B cell (primary cell): ENCODE data around the gene MLEC. TPM values are rescaled to one million over a fixed set of nuclear protein-coding genes. Genes with fewer than 3 reads are reported as not detected.
A peak's percentile ranks its signal among the peaks of the same experiment; 100 is the strongest.

Experiments
- ATAC-seq: fragments of 200-7000 bp; cut with Tn5 transposase; one replicate; pipeline ENCODE4 v1.10.0; 2021; ENCODE audit warnings: low read depth, mild to moderate bottlenecking, moderate number of reproducible peaks, moderate library complexity
- CTCF ChIA-PET: fragments of 350-600 bp; sonication (Branson Sonifier 250); formaldehyde crosslinking; loops from one replicate; lab custom pipeline; 2021; ENCODE audit warnings: antibody characterized with exemption, inconsistent platforms; lab: Charles Lee
- POLR2A ChIA-PET: fragments of 350-600 bp; sonication (Branson Sonifier 250); formaldehyde crosslinking; loops from one replicate; lab custom pipeline; 2021; ENCODE audit warnings: antibody characterized with exemption; lab: Charles Lee
- DNase-seq: peaks from one replicate; pipeline ENCODE4 v3.0.0; 2013
- H2AFZ ChIP-seq: 2 replicates; pipeline ENCODE4 v1.6.1; 2012; ENCODE audit warnings: mild to moderate bottlenecking, low read depth, low read length; ENCODE audit not compliant: insufficient read depth, poor library complexity, severe bottlenecking
- H3K27ac ChIP-seq, 2 donors: 1 replicate in 1 of 2; 2 replicates in 1 of 2; pipeline ENCODE4 v1.5.1; 2012 to 2013; ENCODE audit warnings: low read length in 2 of 2, mild to moderate bottlenecking in 2 of 2, moderate library complexity in 1 of 2
- H3K27me3 ChIP-seq, 4 experiments: fragments of 200-600 bp in 1 of 4; sonication (generic) in 1 of 4; replicated peaks in 1 of 4; 1 replicate in 2 of 4; 2 replicates in 2 of 4; pipeline versions ENCODE4 v1.6.1 to v1.7.0; 2013 to 2016; ENCODE audit warnings: low read length in 3 of 4, mild to moderate bottlenecking in 2 of 4, mixed read lengths in 1 of 4, moderate library complexity in 1 of 4; ENCODE audit not compliant: insufficient read depth in 4 of 4, control insufficient read depth in 3 of 4; ENCODE audit errors: control extremely low read depth in 1 of 4
- H3K36me3 ChIP-seq, 2 experiments: replicated peaks in 1 of 2; 1 replicate in 1 of 2; 2 replicates in 1 of 2; pipeline versions ENCODE4 v1.6.1 to v1.7.1; 2013; ENCODE audit warnings: low read length in 1 of 2; ENCODE audit not compliant: insufficient read depth in 2 of 2, control insufficient read depth in 1 of 2; ENCODE audit errors: control extremely low read depth in 1 of 2, extremely low read depth in 1 of 2
- H3K4me1 ChIP-seq, 2 donors: fragments of 200-600 bp in 1 of 2; sonication (generic) in 1 of 2; 1 replicate in 1 of 2; 2 replicates in 1 of 2; pipeline versions ENCODE4 v1.5.1 to v1.6.1; 2013 to 2017; ENCODE audit warnings: low read length in 2 of 2; ENCODE audit not compliant: control insufficient read depth in 2 of 2, insufficient read depth in 2 of 2
- H3K4me2 ChIP-seq: replicated peaks from 2 replicates; pipeline ENCODE3; 2012; ENCODE audit warnings: mild to moderate bottlenecking, low read depth, low read length; ENCODE audit not compliant: poor library complexity, severe bottlenecking
- H3K4me3 ChIP-seq, 5 experiments: fragments of 200-600 bp in 1 of 5; sonication (generic) in 1 of 5; 1 replicate in 3 of 5; 2 replicates in 2 of 5; pipeline versions ENCODE4 v1.5.1 to v1.7.0; 2011 to 2016; ENCODE audit warnings: low read length in 4 of 5, mild to moderate bottlenecking in 4 of 5, low read depth in 2 of 5, control low read depth in 1 of 5, moderate library complexity in 1 of 5; ENCODE audit not compliant: insufficient read depth in 1 of 5; ENCODE audit errors: control extremely low read depth in 1 of 5, extremely low read depth in 1 of 5
- H3K79me2 ChIP-seq: fragments of 200-600 bp; sonication (generic); one replicate; pipeline ENCODE4 v1.6.0; 2016; ENCODE audit warnings: low read length; ENCODE audit not compliant: control insufficient read depth, insufficient read depth
- H3K9ac ChIP-seq: fragments of 200-600 bp; sonication (generic); 2 replicates; pipeline ENCODE4 v1.6.1; 2017; ENCODE audit warnings: mild to moderate bottlenecking, low read length, moderate library complexity
- H3K9me3 ChIP-seq, 3 donors: one replicate each; pipeline versions ENCODE4 v1.6.1 to v1.7.1; 2013; ENCODE audit warnings: low read length in 2 of 3; ENCODE audit not compliant: control insufficient read depth in 2 of 3, insufficient read depth in 1 of 3; ENCODE audit errors: control extremely low read depth in 1 of 3
- H4K20me1 ChIP-seq: 2 replicates; pipeline ENCODE4 v1.6.0; 2012; ENCODE audit warnings: mild to moderate bottlenecking, low read length; ENCODE audit not compliant: insufficient read depth, control insufficient read depth, poor library complexity, severe bottlenecking
- H3K27ac Mint-ChIP-seq: one replicate; pipeline ENCODE4 v1.8.0; 2021; ENCODE audit warnings: mixed read lengths
- H3K27me3 Mint-ChIP-seq: one replicate; pipeline ENCODE4 v1.8.0; 2021; ENCODE audit warnings: mixed read lengths
- H3K4me1 Mint-ChIP-seq: one replicate; pipeline ENCODE4 v1.8.0; 2021; ENCODE audit warnings: mixed read lengths
- H3K4me3 Mint-ChIP-seq: one replicate; pipeline ENCODE4 v1.8.0; 2021; ENCODE audit warnings: mixed read lengths
- H3K9me3 Mint-ChIP-seq: one replicate; pipeline ENCODE4 v1.8.0; 2022; ENCODE audit warnings: mixed read lengths; ENCODE audit not compliant: insufficient read depth
- CTCF ChIP-seq: fragments of 200-600 bp; IDR thresholded peaks from one replicate; pipeline ENCODE4 v1.8.0; 2022; ENCODE audit warnings: antibody characterized with exemption, mild to moderate bottlenecking
- EZH2 ChIP-seq: IDR thresholded peaks from 2 replicates; pipeline ENCODE4 v1.6.1; 2012; ENCODE audit warnings: borderline replicate concordance, low read depth, mild to moderate bottlenecking, moderate library complexity, low read length; ENCODE audit not compliant: insufficient read depth, poor library complexity, severe bottlenecking
- WGBS: methylation state at CpG from one replicate; pipeline ENCODE4 v1.1.5; 2013; ENCODE audit warnings: missing lambda C conversion rate; ENCODE audit not compliant: insufficient coverage; 5-methylcytosine and 5-hydroxymethylcytosine counted together
- intact Hi-C: fragments of 100-400 bp; cut with micrococcal nuclease; formaldehyde crosslinking; loops from one replicate; pipeline ENCODE4 v1.10.0; 2022
- polyA plus RNA-seq: library from polyadenylated mRNA; depleted of rRNA; stranded (reverse); fragments of >200 nt; gene quantifications from 2 replicates; pipeline ENCODE4 v1.2.3, GENCODE V29; 2012
- total RNA-seq, 2 donors: library from RNA; stranded (reverse); fragments of 120-200 nt in 1 of 2; gene quantifications; 1 replicate in 1 of 2; 2 replicates in 1 of 2; pipeline versions ENCODE4 v1.2.3 to v1.2.4, GENCODE V29; 2013 to 2022

MLEC gene
- total and polyA plus RNA-seq, 2 donors (not counting 1 experiment from before 2014, with no cell fraction given), result 5.5 to 52.6 TPM

DNA sequence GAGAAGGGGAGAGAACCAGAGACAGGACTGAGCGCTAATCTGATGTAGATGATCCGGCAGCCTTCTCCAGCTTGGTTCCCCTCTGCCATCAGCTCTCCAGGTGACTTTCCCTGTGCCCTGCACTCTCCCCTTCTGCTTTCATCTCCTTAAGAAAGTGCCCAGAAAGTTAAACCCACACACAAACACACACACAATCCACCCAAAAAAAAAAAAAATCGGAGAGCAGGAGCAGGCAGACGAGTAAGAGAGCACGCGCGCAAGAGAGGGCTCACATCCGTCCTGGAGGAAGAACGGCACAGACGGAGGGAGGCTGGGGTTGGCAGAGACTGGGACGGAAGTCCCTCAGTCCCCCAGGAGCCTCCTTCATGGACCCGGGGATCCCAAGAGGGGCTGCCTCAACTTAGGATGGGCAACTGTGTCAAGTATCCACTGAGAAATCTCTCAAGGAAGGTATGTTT, 36.7 kb upstream of the MLEC start:
- 71% methylated on average over 8 of the region's 12 CpGs for WGBS
- Histone ChIP-seq H3K9me3 (no peaks in the 10 kb centered on the region), H3K4me2 (no peak overlapping the region), H3K9ac (no peak overlapping the region), H3K79me2 (peaks cover 4% of the 10 kb centered on the region), H3K27ac (no peak overlapping the region), H3K4me1 (peaks cover 16 to 23% of the 10 kb centered on the region in 2 donors), H3K4me3 (no peak overlapping the region), H2AFZ (no peak overlapping the region), H3K27me3 (peaks cover 0 to 47% (median 17%) of the 10 kb centered on the region in 4 experiments), H3K36me3 (no peaks in the 10 kb centered on the region), H4K20me1 (no peaks in the 10 kb centered on the region)
- no peak for ATAC-seq
- H3K27ac Mint-ChIP-seq, result peak overlapping the region; percentile 27
- peaks cover 47% of the 10 kb centered on the region for H3K27me3 Mint-ChIP-seq
- ChIA-PET POLR2A (interaction anchor here (0.6 to 0.7 kb wide), 3 partner anchors 21 to 211 kb away, joined by 3 to 5 read pairs (median 3); no protein-coding TSS in a partner anchor), CTCF (interaction anchor here (1.1 to 12.5 kb wide), 12 partner anchors 9 to 322 kb away, joined by 3 to 204 read pairs (median 21); partner anchors contain the start of genes CABP1, MLEC, POP5 and UNC119B)
- intact Hi-C loops, result no loop called here
- DNase-seq, result no peak
- H3K4me1 Mint-ChIP-seq, result peaks cover 22% of the 10 kb centered on the region
- TF ChIP-seq CTCF (no peak), EZH2 (no peak)
- no peaks in the 10 kb centered on the region for H3K9me3 Mint-ChIP-seq
- no peak overlapping the region for H3K4me3 Mint-ChIP-seq

DNA sequence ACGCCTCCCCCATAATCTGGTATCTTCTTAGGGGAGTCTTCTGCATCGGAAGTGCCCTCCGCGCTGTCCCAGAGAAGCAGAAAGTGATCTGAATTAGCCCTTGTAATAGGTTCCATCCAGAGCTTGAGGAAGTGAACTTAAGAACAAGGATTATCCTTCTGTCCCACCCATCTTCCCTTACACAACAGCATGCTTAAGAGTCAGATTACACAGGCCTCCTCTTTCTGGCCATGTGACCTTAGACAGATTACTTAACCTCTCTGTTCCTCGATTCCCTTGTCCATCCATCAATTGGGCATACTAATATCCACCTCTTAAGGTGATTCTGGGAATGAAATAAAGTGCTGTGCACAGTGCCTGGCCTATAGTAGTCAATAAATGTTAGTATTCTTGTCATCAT, 35.1 kb upstream of the MLEC start:
- H3K9me3 ChIP-seq, result no peaks in the 10 kb centered on the region
- H2AFZ ChIP-seq, result no peak overlapping the region
- H3K79me2 ChIP-seq, result peaks cover 4% of the 10 kb centered on the region
- intact Hi-C loops, result no loop called here
- Mint-ChIP-seq H3K4me1 (peaks cover 21% of the 10 kb centered on the region), H3K27me3 (peaks cover 36% of the 10 kb centered on the region), H3K4me3 (no peak overlapping the region), H3K9me3 (no peaks in the 10 kb centered on the region), H3K27ac (no peak overlapping the region)
- no peak overlapping the region for H3K9ac ChIP-seq
- H3K4me1 ChIP-seq, result peaks cover 14 to 21% of the 10 kb centered on the region in 2 donors
- H3K27me3 ChIP-seq, result peaks cover 0 to 36% (median 11%) of the 10 kb centered on the region in 4 experiments
- ATAC-seq (no peak), DNase-seq (no peak)
- ChIA-PET CTCF (interaction anchor here (1.0 to 12.5 kb wide), 4 partner anchors 22 to 320 kb away, joined by 3 to 204 read pairs (median 46); no protein-coding TSS in a partner anchor), POLR2A (no interaction called here)
- H3K4me2 ChIP-seq, result no peak overlapping the region
- WGBS, result 80% methylated on average over 1 of the region's 5 CpGs
- no peaks in the 10 kb centered on the region for H4K20me1 ChIP-seq
- TF ChIP-seq CTCF (no peak), EZH2 (no peak)
- H3K4me3 ChIP-seq, result no peak overlapping the region
- H3K36me3 ChIP-seq, result no peaks in the 10 kb centered on the region
- H3K27ac ChIP-seq, result no peak overlapping the region
